HCT116 (cell line): ENCODE measurements around the gene PTTG1IP.

Experiments used
- CEBPB ChIP-seq: IDR thresholded peaks from 2 replicates; pipeline ENCODE4 v1.6.1; 2012; ENCODE audit warnings: low read depth
- EZH2 ChIP-seq: fragments of 200-600 bp; sonication (generic); IDR thresholded peaks from 2 replicates; pipeline ENCODE4 v1.6.1; 2017; ENCODE audit warnings: antibody characterized with exemption, mixed run types
- POLR2AphosphoS5 ChIP-seq: IDR thresholded peaks from 2 replicates; pipeline ENCODE4 v1.6.1; 2011; ENCODE audit warnings: mild to moderate bottlenecking, low read depth, low read length, moderate library complexity
- REST ChIP-seq: IDR thresholded peaks from 2 replicates; pipeline ENCODE4 v1.6.1; 2012; ENCODE audit warnings: low read depth
- SIN3A ChIP-seq: IDR thresholded peaks from 2 replicates; pipeline ENCODE4 v1.6.1; 2012; ENCODE audit warnings: low read depth
- ZNF274 ChIP-seq: fragments of 200-500 bp; sonication (Bioruptor generic); IDR thresholded peaks from 2 replicates; pipeline ENCODE4 v1.6.1; 2014; ENCODE audit warnings: mild to moderate bottlenecking, low read depth, low read length, inconsistent platforms
- TF ChIP-seq, protein P1 (sequence below), 3 experiments: fragments of 200-600 bp in 1 of 3; sonication (generic) in 1 of 3; IDR thresholded peaks in 2 of 3; conservative IDR thresholded peaks in 1 of 3; 2 replicates each; pipeline ENCODE4 v1.5.1; 2012 to 2017; ENCODE audit warnings: low read depth in 2 of 3, low read length in 2 of 3, antibody characterized with exemption in 1 of 3, borderline replicate concordance in 1 of 3, control low read depth in 1 of 3, mild to moderate bottlenecking in 1 of 3, mixed read lengths in 1 of 3, mixed run types in 1 of 3, moderate library complexity in 1 of 3; ENCODE audit not compliant: insufficient read depth in 1 of 3
- TF ChIP-seq, protein P2 (sequence below): IDR thresholded peaks from 2 replicates; pipeline ENCODE4 v1.6.1; 2011; ENCODE audit warnings: mild to moderate bottlenecking, low read length, moderate library complexity; ENCODE audit not compliant: insufficient replicate concordance; ENCODE audit errors: extremely low read depth

GRCh38 chr21:44834231-44834950 lies 39.1 kb downstream of the PTTG1IP start:
- TF ChIP-seq, protein P1, sequence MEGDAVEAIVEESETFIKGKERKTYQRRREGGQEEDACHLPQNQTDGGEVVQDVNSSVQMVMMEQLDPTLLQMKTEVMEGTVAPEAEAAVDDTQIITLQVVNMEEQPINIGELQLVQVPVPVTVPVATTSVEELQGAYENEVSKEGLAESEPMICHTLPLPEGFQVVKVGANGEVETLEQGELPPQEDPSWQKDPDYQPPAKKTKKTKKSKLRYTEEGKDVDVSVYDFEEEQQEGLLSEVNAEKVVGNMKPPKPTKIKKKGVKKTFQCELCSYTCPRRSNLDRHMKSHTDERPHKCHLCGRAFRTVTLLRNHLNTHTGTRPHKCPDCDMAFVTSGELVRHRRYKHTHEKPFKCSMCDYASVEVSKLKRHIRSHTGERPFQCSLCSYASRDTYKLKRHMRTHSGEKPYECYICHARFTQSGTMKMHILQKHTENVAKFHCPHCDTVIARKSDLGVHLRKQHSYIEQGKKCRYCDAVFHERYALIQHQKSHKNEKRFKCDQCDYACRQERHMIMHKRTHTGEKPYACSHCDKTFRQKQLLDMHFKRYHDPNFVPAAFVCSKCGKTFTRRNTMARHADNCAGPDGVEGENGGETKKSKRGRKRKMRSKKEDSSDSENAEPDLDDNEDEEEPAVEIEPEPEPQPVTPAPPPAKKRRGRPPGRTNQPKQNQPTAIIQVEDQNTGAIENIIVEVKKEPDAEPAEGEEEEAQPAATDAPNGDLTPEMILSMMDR (IDR thresholded peaks at IDR 0.05 in 2 of 3, conservative IDR thresholded peaks at IDR 0.05 in 1 of 3; ENCODE audit: borderline replicate concordance in 1 of 3, insufficient read depth in 1 of 3, low read depth in 2 of 3, low read length in 2 of 3): no peak
- TF ChIP-seq ZNF274: no peak
- TF ChIP-seq, protein P2, sequence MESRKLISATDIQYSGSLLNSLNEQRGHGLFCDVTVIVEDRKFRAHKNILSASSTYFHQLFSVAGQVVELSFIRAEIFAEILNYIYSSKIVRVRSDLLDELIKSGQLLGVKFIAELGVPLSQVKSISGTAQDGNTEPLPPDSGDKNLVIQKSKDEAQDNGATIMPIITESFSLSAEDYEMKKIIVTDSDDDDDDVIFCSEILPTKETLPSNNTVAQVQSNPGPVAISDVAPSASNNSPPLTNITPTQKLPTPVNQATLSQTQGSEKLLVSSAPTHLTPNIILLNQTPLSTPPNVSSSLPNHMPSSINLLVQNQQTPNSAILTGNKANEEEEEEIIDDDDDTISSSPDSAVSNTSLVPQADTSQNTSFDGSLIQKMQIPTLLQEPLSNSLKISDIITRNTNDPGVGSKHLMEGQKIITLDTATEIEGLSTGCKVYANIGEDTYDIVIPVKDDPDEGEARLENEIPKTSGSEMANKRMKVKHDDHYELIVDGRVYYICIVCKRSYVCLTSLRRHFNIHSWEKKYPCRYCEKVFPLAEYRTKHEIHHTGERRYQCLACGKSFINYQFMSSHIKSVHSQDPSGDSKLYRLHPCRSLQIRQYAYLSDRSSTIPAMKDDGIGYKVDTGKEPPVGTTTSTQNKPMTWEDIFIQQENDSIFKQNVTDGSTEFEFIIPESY: no peak
- TF ChIP-seq EZH2: no peak
- no peak for TF ChIP-seq CEBPB
- no peak for TF ChIP-seq SIN3A
- TF ChIP-seq POLR2AphosphoS5: no peak
- TF ChIP-seq REST: no peak
